GM21526 (cell line): ENCODE results near the gene MAML2.

Source experiments
- ATAC-seq: cut with Tn5 transposase; IDR thresholded peaks from one replicate; pipeline ENCODE4 v1.9.1; 2021; ENCODE audit warnings: moderate library complexity; ENCODE audit not compliant: unreplicated experiment, low FRiP score

MAML2 gene

DNA sequence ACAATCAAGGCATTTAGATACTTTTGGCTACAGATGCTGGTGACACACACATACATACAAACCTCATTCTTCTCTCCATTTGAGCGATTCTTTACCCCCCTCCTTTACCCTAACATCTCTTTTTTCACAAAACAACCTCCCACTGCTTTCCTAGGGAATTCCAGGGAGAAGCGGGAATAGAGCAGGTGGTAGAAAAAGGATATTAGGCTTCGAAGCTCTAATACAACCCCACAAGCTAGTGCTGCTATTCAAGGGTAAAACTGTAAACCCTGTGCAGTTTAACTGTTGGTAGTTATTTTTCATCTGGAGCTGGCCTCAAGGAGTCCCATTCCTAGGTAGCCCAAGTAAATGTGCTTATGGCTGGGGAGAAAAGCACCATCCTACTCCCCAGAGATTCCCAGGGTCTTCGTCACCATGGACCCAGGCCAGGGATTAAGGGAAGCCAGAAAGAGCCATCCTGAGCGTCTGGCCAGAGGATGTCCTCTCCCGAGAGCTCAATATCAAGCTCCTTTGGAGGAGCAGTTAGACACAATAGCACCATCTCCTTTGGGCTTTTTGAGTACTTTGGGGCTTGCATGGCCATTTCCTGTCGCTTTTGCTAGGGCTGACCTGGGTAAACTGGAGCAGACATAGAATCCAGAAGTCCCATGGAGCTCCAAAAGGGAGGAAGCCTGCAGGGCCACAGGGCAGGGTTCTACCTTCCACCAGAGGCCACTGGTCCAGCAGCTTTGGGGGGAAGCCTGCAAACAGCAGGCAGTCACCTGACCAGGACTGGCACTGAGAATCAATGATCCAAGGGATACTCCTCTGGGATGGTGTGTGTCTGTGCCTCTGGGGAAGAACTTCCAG is 3.1 kb downstream of the MAML2 start:
- no peak for ATAC-seq

DNA sequence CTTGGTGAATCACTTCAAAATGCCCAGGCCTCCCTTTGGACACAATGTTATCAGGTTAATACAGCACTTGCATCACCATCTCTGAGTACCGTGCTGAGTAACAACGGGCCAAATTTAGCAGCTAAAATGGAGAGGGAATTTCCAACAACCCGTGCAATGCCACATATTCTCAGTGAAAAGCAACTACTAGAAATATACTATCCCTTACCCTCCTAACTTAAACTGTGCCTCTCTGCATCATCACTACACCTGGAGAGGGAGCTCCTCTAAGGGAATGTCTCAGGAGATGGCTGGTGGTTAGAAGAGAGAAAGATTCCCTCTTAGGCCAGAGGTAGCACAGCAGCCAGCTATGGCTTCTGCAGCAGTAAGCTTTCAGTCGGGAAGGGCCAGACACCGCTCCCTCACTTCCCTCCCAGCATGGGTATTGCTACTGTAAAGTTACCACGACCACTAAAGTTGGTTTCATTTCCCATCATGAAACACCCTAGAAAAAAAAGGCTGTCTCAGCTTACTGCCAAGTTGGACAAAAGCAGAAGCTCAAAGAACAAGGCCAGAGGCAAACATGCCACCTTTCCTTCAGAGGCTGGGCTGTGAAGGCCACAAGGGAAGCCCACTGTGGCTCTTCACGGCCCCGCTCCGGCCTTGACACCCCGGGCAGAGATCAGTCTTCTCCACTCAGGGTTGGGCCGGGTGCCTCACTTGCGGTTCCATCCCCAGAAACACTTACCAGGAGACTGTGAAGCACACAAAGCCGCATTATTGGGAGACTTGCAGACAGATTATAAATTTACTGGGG is 3.9 kb downstream of the MAML2 start:
- peak; percentile 42 for ATAC-seq

DNA sequence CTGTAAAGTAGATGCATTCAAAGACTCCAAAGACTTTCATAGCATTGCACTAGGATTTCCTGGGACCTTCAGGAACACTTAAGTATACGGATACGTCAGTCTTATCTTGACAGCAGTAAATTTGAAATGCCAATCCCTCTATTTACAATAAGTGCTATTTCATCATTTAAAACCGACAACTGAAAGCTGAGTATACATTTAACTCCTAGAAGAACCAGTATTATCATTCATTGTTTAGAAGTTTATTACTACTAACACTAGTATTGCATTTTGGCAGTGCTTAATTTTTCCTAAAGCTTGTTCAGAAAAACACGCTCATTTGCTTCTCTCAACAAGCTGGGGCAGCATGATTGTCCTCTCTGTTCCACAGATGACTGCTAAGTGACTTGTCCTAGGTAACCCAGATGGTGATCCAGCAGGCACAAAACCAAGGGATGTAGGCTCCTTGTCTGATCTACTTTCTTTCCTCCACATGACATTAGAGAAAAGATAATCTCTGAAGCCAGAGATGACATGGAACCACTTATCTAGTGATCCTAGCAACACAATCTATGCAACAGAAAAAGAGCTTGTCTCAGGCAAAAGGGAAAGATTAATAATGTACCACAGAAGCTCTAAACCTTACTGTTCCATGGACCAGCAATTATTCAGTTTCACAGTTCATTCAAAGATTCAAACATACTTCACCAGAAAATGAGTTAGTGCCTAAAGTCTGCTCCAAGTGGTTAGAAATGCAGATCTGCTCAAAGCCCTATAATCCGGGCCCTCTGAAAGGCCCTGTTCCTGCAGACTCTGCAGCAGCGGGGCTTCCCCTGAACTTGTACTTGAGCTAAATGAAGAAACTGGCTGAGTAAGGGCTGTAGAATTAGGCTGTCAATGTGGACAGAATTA is 5.2 kb downstream of the MAML2 start:
- ATAC-seq: peak; percentile 26

DNA sequence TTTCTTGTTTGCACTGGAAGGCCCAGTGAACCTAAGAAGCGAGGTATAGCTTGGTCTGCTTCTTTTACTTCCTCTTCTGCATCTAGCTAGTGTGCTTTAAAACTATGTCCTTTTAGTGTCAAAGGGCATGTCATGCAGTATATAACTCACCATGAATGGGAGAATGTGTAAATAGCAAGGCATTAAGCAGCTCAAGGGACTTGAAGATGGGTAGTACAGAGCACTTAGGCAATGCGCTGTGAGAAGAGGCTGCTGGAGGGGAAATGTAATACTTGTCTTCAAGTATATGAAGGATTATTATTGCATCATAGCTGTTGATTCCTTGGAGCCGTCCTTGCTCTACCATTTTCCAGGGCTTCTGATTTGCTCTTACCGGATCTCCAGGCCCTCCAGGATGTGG is 7.6 kb downstream of the MAML2 start:
- ATAC-seq: no peak

DNA sequence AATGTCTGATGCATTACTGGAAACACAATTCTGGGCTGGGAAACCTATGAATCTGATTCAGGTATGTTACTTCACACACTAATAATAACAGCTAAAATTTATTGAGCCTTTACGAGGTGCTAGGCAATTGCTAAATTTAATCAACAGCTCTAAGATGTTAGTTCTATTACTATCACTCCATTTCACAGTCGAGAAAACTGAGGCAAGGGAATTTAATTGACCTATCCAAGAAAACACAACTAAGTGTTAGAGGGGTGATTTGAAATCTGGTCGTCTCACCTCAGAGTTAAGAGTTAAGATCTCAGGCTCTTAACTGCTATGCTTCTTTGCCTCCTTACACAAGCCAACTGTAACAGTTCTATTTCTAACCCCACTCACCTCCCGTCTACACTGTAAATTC is 8.8 kb downstream of the MAML2 start:
- no peak for ATAC-seq

DNA sequence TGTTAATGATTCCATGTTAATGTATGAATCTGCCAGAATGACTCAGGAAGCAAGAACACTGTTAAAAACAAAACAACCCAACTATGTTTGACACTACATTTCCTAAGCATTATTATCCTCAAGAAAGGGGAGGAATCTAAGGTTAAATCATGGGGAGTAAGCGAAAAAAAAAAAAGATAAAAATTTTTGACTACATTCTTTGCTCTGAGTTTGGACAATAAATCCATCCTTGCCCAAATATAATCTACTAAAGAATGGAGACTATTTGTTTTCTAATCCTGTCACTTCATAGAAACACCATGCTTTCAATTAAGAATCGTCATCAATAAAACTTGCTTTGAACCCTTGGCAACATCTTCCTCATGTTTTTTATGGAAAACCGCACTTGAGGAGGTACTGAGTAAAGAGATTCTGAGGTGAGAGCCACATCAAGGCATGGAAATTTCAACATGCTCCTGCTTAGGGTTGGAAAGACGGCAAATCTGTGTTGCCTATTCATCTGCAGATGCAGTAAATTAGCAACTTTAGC is 9.7 kb downstream of the MAML2 start:
- no peak for ATAC-seq

DNA sequence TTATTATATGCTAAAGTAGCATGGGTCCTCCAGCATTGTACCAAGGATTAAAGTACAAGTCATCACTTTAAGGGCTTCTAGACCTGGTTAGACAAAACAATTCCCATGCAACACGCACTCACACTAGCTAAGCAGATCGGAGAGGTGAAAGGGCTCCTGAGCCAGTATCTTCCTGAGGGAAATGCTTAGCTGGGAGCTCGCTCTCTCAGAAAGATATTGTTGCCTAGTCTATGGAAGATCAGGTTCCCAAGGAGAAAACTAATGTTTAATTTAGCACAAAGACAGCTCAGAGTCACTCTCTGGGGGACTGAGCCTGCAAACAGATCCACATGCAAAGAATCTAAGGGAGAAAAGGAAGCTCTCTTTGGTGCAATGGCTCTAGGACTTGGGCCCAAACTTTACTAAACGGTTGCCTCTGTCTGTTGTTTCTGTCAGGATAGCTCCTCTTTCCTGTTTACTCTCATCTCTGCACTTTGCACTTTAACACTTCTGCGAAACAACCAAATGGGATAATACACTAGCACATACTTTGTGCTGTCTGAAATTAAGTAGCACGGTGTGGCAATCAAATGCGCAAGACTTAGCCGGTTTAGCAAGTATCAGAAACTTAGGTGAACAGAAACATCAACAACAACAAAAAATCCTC is 10.7 kb downstream of the MAML2 start:
- ATAC-seq: no peak

DNA sequence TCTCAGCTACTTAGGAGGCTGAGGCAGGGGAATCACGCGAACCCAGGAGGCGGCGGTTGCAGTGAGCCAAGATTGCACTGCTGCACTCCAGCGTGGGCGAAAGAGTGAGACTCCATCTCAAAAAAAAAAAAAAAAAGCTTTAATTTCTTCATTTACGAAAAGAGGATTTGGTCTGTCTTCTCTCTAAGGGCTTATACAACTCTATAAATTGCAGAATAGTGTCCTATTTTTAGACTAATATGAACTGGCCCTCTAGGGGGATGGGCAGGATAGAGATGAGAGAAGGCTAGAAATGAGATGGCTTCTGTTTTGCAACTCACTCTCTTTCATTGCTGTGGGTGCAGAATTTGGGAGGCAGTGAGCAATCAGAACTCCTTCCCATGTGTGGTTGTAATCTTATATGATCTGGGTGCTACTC is 11.3 kb downstream of the MAML2 start:
- no peak for ATAC-seq

DNA sequence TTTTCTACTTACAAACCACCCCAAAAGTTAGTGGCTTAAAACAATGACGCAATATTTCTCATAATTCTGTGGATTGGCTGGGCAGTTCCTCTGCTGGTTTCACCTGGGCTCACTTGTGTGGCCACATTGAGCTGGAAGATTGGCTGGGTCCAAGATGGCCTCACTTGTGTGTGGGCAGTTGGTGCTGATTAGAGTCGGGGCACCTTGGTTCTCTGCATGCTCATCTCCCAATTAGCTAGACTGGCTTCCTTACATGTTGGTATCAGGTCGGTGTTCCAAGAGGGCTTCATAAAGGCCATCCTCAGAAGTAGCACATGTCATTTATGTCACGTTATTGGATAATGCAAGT is 12.5 kb downstream of the MAML2 start:
- ATAC-seq: no peak

DNA sequence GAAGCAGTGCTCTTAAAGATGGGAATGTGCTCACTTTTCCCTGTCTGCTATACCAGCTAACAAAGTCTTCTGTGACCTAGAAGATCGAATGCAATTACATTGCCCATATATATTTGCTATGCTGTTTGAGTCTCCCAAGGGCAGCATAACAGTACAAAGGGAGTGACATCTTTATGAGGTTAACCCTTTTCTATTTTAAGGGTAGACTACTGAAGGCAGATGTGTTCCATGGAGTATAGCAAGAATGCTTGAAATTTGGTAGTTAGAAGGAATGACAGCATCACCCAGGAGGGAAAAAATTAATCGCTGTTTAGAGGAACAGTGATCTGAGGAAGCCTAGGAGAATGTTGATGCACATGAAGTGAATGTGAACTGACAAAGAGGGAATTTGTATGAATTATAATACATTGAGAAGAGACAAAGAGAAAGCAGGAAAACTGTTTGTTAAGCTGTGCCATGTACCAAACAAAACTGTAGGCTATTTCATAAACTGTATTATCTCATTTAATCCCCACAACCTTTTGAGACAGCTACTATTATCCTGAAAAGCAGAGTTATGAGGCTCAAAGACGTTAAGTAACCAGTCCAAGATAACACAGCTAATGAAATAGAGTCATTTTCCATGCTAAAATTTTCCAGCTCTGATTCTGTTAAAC is 13.0 kb downstream of the MAML2 start:
- ATAC-seq: no peak

DNA sequence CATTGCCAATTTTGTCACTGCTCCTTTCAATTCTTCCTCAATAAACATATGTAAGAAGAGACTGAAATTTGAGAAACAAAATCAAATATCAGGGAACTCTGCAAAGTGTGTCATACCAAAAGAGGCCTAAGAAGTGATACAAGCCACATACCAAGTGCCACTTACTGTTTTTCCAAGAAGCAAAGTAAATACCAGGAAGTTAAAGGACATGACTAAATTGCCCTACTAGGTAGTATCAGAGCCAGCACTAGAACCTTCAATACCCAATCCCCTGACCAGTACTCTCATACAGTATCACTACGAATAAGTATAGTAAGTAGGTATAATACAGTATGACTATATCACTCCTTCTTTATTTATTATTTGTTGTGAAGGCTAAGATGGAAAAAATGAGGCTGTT is 13.6 kb downstream of the MAML2 start:
- ATAC-seq: no peak

DNA sequence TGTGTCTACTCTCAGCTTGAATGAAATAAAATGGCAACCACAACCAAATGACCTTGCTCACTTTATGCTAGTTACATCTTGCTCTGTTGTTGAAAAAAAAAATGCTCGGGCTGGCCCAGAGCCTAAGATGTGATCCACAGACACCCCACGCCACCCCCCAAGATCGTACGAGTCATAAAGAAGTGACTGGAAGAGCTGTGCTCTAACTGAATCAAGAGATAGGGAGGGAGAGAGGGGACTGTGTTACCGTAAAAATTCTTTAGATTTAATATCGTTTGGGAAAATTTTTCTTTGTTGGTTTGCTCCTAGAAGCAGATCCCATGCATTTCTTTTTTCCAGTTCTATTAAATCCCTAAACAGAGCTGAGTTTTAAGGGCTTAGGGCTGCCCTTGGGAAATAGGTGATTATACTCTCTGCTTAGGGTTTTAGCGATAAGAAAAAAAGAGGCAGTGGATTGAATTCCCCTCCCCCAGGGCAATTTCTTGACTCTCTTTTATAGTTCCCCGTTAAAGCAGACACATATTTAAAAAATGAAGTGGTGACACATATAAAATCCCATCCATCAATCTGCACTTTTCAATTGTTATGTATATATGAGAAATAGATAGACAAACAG is 14.5 kb downstream of the MAML2 start:
- ATAC-seq: no peak

DNA sequence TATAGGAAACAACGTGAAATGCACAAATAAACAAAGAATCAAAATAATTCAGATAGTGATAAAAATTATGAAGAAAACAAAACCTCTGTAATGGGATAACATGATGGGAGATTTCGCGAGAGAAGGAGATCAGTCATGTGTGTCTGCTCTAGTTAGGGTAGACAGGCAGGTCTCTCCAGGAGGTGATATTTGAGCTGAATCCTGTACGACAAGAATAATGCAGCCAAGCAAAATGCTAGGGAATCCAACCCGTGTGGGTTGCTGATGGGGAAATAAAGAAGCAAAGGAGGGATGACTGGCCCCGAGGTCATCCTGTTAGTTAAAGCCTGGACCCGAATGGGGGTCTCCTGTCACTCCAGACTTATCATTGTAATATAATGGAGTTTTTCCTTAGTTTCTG is 16.0 kb downstream of the MAML2 start:
- ATAC-seq: no peak

DNA sequence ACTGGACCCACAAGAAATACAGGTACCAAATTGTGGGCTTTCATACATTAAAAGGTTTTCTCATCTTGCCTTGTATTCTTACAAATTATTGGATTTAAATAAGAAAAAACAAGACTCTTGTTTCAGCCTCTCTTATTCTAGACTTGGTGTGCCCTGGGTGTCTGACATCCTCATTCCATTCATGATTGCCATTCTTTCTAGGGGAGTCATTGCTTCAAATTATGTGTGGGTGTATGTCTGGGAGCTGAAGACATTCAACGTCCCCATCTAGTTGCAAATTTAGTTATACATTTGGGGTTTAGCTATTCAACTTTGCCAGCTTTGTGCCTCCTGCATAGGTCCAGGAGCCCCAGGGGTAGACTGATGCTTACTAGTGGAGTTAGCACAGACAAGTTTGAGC is 18.1 kb downstream of the MAML2 start:
- ATAC-seq: no peak

DNA sequence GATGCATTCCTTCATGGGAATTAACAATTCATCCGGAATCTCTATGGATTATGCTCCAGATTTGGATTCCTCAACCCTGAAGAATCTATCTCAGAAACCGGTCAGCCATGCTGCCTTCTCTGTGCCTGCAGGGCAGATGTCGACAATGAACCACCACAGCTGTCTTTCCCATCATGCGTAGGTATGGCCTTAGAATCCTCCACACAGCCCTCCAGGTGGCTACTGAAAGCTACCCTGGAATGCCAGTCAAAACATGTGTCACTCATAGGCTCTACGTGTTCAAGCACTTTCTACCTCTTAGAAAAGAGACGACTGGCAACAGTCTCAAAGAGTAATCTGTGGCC is 19.4 kb downstream of the MAML2 start:
- no peak for ATAC-seq

DNA sequence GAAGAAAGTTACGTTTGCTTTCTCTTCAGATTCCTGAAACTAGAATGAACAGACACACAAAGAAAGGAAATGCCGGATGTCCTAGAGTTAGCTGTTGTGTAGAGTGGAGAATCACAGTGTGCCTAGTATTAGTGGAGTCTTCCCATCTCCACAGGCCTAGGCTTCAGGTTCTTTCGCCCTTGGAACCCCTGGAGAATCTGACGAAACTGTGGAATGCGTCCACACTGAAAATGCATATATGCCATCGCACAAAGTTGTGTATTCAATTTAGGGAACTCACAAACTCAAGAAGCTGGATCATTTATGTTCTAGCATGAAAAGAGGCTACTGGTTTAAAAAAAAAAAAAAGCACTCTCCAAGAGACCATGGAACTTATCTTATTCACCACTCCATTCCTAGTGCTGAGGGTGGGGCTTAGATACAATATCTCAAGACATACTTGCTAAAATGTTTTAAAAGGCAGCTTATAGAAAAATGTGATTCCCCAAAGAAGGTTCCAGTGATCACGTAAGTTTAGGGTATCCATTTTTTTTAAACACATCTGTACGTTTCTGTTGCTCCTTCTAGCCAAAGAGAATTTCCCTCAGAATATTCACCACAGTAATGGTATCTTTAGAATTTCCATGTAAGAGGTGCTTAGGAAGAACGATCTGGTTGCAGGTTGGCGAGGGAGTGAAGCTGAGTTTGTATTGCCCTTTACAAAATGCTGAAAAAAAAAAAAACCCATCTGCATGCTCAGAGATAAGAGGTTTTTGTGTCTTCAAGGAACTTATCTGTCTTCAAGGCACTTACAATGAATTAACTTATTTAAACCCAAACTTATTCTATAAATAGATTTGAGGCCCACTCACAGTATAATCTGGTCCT is 20.0 kb downstream of the MAML2 start:
- ATAC-seq: no peak

DNA sequence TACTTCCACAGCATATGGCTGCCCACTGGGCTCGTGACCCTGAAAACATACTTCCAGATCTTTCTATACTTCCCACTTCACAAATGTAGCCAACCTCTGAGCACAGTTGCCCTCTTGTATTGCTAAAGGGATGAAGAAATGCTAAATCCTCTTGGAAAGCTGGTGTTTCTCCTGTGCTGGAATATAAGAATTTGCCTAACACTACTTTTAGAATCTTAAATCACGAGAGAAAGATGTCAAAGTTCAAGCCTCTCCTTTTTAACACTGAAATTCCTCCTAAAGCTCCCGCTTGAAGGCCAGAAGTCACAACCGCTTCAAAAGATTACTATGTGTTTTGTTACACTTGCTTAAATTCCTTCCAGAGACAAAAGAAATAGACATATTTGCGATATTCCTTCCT is 21.9 kb downstream of the MAML2 start:
- ATAC-seq: no peak

DNA sequence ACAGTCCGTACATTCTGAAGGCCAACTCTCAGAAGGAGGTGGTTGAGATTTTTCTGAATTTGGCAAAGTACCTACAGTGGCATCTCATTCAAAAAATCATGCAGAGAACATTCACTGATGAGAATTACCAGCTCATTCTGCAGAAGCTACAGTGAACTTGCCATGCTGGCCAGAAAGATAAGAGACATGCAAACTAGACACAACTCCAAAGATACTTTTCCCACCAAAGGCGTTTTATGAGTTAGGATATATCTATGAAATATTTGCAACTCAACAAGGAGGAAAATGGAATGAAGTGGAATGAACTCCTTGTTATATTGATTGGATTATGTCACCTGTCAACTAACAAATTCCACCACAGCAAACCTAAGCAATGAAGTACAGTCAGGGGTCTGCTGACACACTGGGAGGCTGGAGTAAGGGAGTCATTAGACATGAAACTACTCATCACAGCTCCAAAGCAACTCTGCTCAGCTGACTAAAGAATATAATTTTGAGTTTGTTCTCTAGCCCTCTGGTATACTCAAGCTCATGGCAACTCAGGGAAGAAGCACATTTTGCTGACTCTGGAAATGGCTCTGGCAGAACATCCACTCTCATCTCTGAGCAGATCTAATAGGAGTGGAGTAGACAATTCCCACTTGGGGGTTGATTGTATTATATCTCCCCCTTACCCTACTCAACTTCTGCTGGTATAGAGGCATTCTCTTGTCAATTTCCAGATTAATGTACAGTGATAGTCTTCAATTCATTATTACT is 22.9 kb downstream of the MAML2 start:
- no peak for ATAC-seq
